ENCODE measurements around the gene ITPKC.

ITPKC gene

DNA sequence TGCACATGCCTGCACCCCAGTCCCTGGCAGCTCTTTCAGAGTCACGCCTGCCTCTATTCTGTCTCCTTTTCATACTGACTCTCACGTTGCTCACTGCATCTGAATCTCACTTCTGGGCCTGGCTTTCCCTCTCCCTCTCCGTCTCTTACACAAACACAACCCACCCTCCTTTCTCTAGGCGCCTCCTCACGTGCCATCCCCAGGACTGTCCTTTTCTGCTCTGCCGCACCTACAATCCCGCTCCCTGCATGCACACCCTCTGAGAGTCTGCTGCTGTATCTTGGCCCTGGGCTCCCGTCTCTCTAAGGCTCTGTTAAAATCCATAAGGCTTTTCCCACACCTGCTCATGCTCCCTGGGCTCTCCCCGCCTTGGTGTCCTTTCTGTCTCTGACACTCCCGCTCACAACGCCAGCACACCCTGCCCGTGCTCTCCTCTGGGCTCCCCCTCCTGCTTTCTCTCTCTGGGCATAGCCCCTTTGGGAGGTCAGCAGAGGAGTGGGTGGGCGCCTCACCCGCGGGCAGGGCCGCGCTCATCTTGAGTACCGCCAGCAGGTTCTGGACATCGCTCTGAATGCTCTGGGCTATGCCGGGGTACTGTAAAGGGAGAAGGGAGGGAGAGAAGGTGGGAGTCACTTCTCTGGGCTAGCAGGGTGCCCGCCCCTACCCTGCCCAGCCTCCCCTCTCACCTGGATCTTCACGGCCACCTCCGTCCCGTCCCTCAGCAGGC lies 13.7 kb upstream of the ITPKC start:
- no peak overlapping the region for H3K4me3 ChIP-seq (ENCODE audit: control insufficient read depth, low read depth, low read length)
- DNase-seq (ENCODE audit: low read depth), result no peak
- TF ChIP-seq, protein P1, sequence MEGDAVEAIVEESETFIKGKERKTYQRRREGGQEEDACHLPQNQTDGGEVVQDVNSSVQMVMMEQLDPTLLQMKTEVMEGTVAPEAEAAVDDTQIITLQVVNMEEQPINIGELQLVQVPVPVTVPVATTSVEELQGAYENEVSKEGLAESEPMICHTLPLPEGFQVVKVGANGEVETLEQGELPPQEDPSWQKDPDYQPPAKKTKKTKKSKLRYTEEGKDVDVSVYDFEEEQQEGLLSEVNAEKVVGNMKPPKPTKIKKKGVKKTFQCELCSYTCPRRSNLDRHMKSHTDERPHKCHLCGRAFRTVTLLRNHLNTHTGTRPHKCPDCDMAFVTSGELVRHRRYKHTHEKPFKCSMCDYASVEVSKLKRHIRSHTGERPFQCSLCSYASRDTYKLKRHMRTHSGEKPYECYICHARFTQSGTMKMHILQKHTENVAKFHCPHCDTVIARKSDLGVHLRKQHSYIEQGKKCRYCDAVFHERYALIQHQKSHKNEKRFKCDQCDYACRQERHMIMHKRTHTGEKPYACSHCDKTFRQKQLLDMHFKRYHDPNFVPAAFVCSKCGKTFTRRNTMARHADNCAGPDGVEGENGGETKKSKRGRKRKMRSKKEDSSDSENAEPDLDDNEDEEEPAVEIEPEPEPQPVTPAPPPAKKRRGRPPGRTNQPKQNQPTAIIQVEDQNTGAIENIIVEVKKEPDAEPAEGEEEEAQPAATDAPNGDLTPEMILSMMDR (IDR thresholded peaks at IDR 0.05; ENCODE audit: control insufficient read depth, insufficient read depth, low read depth, low read length, missing control alignments), result no peak

DNA sequence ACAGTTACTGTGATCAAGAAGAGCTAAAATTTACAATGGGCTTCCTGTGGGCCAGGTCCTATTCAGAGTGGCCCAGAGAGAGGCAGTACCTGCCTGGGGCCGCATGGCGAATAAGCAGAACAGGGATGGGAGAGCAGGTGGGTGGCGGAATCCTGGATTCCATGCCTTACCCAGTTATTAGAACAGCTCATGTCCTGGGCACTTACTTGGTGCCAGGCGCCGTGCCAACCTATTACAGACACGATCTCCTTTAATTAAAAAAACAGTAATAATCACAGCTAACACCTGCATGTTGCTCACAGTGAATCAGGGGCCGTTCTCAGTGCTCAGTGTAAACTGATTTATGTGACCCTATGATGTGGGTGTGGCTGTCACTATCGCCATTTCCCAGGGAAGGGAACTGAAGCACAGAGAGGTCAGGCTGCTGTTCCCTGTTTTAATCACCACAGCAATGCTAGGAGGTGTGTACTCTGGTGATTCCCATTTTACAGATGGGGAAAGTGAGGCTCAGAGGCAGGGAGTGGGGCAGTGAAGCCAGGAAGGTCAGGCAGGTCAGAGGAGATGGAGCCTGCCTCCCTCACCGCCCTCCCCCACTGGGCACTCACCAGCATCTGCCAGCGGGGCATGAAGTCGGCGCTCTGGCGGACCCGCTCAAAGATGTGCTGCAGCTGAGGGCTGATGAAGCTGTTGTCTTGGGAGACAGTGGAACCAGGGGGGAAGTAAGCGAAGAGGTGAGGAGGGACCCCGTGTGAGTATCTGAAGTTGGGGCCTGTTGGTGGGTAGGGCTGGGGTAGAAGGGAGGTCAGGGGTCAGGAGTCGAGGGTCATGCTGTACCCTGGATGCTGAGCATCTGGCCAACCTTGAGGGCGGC lies 12.2 kb upstream of the ITPKC start:
- TF ChIP-seq, protein P1 (IDR thresholded peaks at IDR 0.05; ENCODE audit: control insufficient read depth, insufficient read depth, low read depth, low read length, missing control alignments), result no peak
- H3K4me3 ChIP-seq (ENCODE audit: control insufficient read depth, low read depth, low read length), result no peak overlapping the region
- no peak for DNase-seq (ENCODE audit: low read depth)

DNA sequence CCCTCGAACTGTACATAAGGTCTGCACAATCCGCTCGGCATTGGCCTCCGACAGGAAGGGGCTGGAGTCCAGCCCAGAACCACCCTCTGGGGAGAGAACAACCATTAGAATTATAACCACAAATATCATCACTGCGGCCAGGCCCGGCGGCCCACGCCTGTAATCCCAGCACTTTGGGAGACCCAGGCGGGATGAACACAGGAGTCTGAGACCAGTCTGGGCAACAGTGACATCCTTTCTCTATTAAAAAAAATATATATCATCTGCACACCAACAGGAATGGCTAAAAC lies 11.6 kb upstream of the ITPKC start:
- TF ChIP-seq, protein P1 (IDR thresholded peaks at IDR 0.05; ENCODE audit: control insufficient read depth, insufficient read depth, low read depth, low read length, missing control alignments), result no peak
- no peak overlapping the region for H3K4me3 ChIP-seq (ENCODE audit: control insufficient read depth, low read depth, low read length)
- DNase-seq (ENCODE audit: low read depth), result no peak

DNA sequence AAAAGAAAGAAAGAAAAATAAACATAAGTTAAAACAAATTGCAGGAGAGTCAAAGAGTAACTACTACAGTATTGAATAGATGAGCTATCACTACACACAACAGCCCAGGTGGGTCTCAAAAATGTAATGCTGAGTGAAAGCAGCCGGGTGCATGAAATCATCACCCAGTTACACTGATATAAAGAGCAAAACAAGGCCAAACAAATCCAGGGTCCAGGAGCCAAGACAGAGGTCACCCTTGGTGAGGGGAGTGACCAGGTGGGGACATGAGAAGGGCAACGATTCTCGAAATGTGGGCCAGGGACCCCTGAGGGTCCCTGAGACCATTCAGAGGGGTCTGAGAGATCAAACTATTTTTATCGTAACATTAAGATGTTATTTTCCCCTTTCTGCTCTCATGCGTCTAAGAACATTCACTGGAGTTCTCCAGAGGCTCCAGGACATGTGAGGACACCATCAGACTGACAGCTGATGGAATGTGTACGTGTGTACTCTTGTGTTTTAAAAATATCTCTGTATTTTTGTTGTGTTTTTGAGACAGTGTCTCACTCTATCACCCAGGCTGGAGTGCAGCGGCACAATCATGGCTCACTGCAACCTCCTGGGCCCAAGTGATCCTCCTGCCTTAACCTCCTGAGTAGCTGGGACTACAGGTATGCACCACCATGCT lies 10.8 kb upstream of the ITPKC start:
- DNase-seq (ENCODE audit: low read depth), result no peak
- H3K4me3 ChIP-seq (ENCODE audit: control insufficient read depth, low read depth, low read length), result no peak overlapping the region
- TF ChIP-seq, protein P1 (IDR thresholded peaks at IDR 0.05; ENCODE audit: control insufficient read depth, insufficient read depth, low read depth, low read length, missing control alignments), result no peak

DNA sequence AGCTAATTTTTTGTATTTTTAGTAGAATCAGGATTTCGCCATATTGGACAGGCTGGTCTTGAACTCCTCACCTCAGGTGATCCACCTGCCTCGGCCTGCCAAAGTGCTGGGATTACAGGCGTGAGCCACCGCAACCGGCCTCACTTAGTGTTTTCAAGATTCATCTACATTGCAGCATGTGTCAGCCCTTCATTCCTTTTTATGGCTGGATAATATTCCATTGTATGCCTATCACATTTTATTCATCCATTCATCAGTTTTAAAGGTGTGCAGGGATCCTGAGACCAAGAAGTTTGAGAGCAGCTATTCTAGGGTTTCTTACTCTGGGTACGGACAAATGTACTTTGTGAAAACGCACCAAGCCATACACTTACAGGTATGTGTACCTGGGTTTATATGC lies 9.3 kb upstream of the ITPKC start:
- TF ChIP-seq, protein P1 (IDR thresholded peaks at IDR 0.05; ENCODE audit: control insufficient read depth, insufficient read depth, low read depth, low read length, missing control alignments), result no peak
- H3K4me3 ChIP-seq (ENCODE audit: control insufficient read depth, low read depth, low read length), result no peak overlapping the region
- DNase-seq (ENCODE audit: low read depth), result no peak

DNA sequence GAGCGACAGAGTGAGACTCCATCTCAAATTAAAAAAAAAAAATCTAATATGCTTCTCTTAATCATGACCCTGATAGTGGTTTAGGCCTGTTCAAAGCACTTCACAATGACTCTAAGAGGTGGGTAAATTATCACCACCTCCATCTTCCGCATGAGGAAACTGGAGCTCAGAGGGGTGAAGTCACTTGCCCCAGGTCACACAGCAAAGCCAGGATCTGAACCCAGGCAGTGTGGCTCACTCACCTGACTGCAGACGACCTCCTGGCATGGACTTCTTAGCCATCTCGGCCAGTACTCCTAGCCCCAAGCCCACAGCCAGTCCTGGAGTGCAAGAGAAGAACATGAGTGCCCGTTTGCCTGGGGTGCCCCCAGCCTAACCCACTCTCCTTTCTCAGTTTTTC lies 7.1 kb upstream of the ITPKC start:
- DNase-seq (ENCODE audit: low read depth), result no peak
- H3K4me3 ChIP-seq (ENCODE audit: control insufficient read depth, low read depth, low read length), result no peak overlapping the region
- TF ChIP-seq, protein P1 (IDR thresholded peaks at IDR 0.05; ENCODE audit: control insufficient read depth, insufficient read depth, low read depth, low read length, missing control alignments), result no peak
